Epithelial cell of proximal tubule (primary cell): Measurements from ENCODE around the gene DLG5. TPM values are rescaled to one million over a fixed set of nuclear protein-coding genes. Genes with fewer than 3 reads are reported as not detected.
A peak's percentile ranks its signal among the peaks of the same experiment; 100 is the strongest.

Experiments used
- DNase-seq: peaks from one replicate; pipeline ENCODE4 v3.0.0-alpha.2; 2011; ENCODE audit warnings: low read depth
- H3K4me3 ChIP-seq: 2 replicates; pipeline ENCODE4 v1.5.1; 2011; ENCODE audit warnings: low read depth, mild to moderate bottlenecking, low read length
- CTCF ChIP-seq: conservative IDR thresholded peaks from 2 replicates; pipeline ENCODE4 v1.5.1; 2012; ENCODE audit warnings: low read depth, mild to moderate bottlenecking, low read length
- total RNA-seq: library from RNA; depleted of rRNA; stranded (reverse); fragments of >200 nt; gene quantifications from 2 replicates; pipeline ENCODE4 v1.2.3, GENCODE V29; 2015

DLG5 gene
- total RNA-seq, 1 donor from 2014 or later, result 23.4 TPM

GRCh38 chr10:77946084-77946483 is 19.5 kb upstream of the DLG5 start:
- no peak for DNase-seq
- no peak overlapping the region for H3K4me3 ChIP-seq
- no peak for TF ChIP-seq CTCF

- H3K4me3 ChIP-seq, result no peak overlapping the region
- no peak for DNase-seq
- TF ChIP-seq CTCF, result no peak
Observed at GRCh38 chr10:77944519-77944918, 18.0 kb upstream of the DLG5 start.

GRCh38 chr10:77943121-77943901 is 16.8 kb upstream of the DLG5 start:
- DNase-seq, result peak; percentile 81
- peak overlapping the region; percentile 3 for H3K4me3 ChIP-seq
- TF ChIP-seq CTCF, result no peak

- TF ChIP-seq CTCF, result no peak
- DNase-seq, result no peak
- no peak overlapping the region for H3K4me3 ChIP-seq
Observed at GRCh38 chr10:77941790-77942189, 15.2 kb upstream of the DLG5 start.

GRCh38 chr10:77940627-77941026 is 14.1 kb upstream of the DLG5 start:
- no peak for TF ChIP-seq CTCF
- no peak overlapping the region for H3K4me3 ChIP-seq
- DNase-seq, result no peak

- TF ChIP-seq CTCF, result no peak
- H3K4me3 ChIP-seq, result no peak overlapping the region
- DNase-seq, result no peak
Observed at GRCh38 chr10:77940225-77940624, 13.7 kb upstream of the DLG5 start.

GRCh38 chr10:77939561-77940001 is 13.0 kb upstream of the DLG5 start:
- H3K4me3 ChIP-seq, result no peak overlapping the region
- DNase-seq, result no peak
- TF ChIP-seq CTCF, result no peak
